Mesenteric fat pad (tissue), 1 donor: ENCODE measurements around the gene SERPINA6. TPM values are rescaled to one million over a fixed set of nuclear protein-coding genes. Genes with fewer than 3 reads are reported as not detected.
"Not testable (repeated sequence)": the region's sequence is repeated elsewhere in the genome, so short reads cannot be mapped to it uniquely, and the experiment has no call there.

ENCODE experiments used
- DNase-seq: peaks from one replicate; pipeline ENCODE4 v3.0.0-alpha.2; 2020; ENCODE audit warnings: low spot score
- total RNA-seq: library from RNA; stranded (reverse); fragmentation: NEBNext Ultra II Directional; extraction: Animal tissue kit (Norgen Biotek cat#: 25700); gene quantifications from one replicate; pipeline ENCODE4 v1.2.1, GENCODE V29; 2021
- donor health status: DM: yes; HTN: yes; CAD: no.

Gene SERPINA6
- total RNA-seq, 1 donor from 2014 or later: not detected

- DNase-seq: no peak
Observed at GRCh38 chr14:94330432-94330831, 7.3 kb upstream of the SERPINA6 start.

DNA sequence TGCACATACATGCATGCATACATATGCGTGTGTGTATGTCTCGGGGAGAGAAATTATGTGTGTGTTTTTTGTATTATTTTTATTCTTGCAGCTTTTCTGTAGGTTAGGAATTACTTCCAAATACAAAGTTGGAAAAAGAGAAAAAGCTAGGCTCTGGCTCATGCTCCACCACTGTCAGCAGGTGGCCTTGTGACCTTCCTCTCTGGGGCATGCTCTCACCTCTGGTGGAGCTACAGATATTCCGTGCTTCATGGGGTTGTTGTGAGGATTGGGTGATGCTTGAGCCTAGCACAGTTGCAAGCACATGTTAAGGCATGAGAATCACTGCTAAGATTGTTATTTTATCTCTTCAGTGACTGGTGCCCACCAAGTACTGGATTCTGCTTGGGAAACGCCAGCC lies 6.7 kb upstream of the SERPINA6 start:
- no peak for DNase-seq

- peak; percentile 37 for DNase-seq
Observed at GRCh38 chr14:94328196-94328595, 5.1 kb upstream of the SERPINA6 start.

GRCh38 chr14:94321421-94322271 lies 1.5 kb downstream of the SERPINA6 start:
- DNase-seq: no peak

DNA sequence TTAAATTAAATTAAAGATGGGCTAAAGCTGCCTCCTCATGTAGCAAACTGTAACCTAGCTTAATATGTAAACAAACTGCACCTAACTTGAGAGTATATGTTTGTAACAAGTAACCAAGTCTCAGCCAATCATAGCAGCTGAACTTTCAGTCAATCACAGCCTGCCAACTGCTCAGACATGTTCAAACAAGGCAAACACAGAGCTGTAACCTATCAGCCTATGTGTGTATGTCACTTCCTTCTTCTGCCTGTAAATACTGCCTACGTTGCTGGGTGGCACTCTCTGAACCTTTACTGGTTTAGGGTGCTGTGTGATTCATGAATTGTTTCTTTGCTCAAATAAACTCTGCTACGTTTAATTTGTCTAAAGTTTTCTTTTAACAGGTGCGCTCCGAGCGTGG lies 2.9 kb downstream of the SERPINA6 start:
- DNase-seq: no peak

DNA sequence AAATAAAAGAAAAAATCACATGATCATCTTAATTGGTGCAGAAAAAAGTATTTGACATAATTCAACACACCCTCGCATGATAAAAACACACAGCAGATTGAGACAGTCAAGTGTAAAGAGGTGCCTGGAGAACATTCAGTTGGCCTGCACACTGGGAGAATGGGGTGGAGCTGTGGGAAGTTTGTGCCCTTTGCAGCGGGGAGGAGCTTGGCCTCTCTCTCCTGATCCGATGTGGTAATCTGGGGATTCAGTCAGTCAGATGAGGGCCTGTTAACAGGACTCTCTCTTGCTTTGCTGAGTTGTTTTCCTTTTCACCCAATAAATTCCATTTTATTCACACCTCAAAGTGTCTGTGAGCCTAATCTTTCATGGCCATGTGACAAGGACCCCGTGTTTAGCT lies 5.9 kb downstream of the SERPINA6 start:
- DNase-seq: no peak

DNA sequence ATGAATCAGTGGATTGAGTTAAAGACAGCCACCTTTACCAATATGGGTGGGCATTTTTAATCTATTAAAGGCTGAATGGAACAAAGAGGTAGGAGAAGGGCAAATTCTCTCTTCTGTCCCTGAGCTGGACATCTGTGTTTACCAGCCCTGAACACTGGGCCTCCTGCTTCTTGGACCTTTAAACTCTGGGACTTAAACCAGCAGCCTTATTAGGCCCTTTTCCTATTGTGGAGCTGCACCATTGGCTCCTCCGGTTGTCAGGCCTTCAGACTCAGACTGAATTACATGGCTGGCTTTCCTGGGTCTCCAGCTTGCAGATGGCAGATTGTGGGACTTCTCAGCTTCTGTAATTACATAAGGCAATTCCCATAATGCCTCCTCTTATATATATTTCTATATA lies 6.4 kb downstream of the SERPINA6 start:
- DNase-seq: no peak

GRCh38 chr14:94314890-94315289 lies 8.2 kb downstream of the SERPINA6 start:
- no peak for DNase-seq

DNA sequence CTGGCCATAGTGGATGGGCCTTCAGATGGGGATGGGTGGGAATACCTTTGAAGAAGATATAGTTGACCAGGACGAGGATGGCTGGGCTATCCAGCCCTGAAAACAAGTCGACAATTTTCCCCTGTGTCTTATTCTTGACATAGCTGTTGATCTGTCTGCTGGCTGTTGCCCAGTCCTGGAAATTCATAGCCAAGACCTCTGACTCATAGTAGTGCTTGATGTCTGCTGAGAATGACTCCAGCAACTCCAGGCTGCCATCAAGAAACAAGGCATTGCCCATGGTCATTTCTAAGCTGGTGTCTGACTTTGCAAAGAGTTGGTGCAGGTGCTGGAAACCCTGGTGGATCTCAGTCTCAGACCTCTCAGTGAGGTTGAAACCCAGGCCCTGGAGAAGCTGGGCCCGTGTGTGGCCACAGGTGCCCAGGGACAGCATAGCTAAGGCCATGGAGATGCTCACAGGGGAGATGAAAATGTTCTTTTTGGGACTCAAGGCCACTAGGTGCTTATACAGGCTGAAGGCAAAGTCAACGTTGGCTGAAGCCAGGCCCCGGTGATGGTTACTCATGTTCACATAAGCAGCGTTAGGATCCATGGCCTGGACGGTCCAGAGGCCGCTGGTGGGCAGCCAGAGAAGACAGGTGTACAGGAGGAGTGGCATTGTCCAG lies 9.0 kb downstream of the SERPINA6 start:
- DNase-seq: no peak

DNA sequence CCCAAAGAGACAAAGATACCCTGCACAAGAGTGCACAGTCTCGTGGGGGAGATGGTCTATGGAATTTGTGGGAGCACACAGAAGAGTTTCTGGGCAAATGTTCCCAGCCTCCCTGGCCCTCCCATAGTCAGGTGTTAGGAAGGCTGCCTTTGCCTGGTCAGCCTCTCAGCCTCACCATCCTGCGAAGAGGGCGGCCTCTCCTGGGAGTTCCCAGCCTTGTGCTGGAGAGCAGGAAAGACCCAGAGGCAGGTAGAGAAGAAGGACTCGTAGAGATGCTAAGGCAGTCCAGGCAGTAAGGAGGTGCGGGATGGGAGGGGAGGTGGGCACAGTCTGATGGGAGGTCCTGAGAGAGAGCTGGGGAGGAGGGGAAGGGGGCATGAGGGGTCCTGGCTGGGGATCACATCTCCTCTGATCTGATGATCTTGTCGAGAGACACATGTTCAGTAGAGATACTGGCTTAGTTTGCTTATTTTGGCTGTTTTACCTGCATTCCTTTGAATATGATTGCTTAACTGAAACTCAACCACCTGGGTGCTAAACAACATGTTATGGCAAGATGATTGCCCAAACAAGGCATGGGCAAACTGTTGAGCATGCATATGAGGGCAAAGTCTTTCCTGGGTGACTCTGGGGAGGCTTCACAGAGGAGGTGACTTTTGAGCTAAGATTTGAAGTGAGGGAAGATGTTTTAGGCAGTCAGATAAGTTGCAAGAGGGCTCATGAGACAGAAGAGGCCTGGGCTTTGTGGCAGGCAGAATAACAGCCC lies 10.5 kb downstream of the SERPINA6 start:
- no peak for DNase-seq

DNA sequence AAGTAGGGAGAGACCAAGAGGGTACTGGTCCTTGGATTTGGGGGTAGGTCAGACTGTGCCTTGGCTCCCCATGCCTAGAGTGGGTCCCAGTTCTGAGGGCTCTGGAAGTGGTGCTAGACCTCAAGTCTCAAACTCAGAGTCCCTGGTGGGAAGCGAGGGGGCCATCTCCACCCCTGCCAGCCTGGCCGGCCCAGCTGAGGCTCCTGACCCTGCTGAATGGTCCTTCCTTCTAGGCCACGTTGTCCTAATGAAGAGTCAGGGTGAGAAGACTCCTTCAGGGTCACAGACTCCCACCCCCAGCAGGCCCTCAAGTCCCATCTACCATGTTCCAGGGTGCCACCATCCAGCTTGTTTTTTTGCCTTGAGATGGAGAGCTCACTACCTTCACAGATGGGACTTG lies 12.9 kb downstream of the SERPINA6 start:
- DNase-seq: no peak

GRCh38 chr14:94309721-94310120 lies 13.4 kb downstream of the SERPINA6 start:
- DNase-seq: no peak

DNA sequence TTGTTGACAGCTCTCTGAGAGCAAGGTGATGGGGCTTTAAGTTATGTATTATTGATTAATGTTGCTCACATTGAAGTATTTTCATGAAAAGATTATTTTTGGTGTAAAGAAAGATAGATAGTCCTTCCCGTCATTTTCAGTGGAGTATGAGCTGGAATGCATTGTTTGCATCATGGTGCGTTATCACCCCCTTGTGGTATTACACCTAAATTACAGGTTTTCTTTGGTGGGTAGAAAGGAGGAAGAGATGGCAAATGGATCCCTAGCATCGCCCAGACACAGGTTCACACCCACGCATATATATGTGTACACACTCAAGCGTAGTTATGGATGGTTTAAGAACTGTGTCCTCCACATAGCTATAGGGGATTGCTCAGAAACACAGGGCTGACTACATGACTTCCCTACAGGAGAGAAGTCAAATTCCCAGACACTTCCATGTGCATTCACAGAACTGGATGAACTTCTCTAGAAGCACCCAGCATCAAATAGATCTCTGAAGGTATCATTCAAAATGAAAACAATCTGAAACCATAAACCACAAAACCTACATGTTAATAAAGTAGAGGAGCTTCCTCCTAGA lies 15.6 kb downstream of the SERPINA6 start:
- DNase-seq: no peak

- DNase-seq: no peak
Observed at GRCh38 chr14:94306047-94306978, 16.8 kb downstream of the SERPINA6 start.

GRCh38 chr14:94305620-94306019 lies 17.5 kb downstream of the SERPINA6 start:
- no peak for DNase-seq

DNA sequence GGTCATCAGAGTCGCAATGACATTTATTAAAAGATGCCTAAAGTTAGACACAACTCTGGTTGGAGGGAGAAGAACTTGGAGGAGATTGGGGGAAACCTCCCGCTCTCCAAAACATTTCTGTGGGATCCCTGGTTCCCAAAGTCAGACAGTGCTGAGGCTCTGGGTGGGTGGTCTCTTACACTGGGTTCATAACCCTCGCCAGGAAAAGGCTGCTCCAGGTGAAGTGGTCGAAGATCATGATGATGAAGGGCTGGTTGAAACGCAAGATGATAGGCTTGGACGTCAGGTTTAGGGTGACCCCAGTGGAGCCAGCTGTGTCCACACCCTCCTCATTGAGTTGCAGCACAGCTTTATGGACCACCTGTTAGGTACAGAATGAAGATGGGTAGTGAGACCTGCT lies 18.9 kb downstream of the SERPINA6 start:
- no peak for DNase-seq

- no peak for DNase-seq
Observed at GRCh38 chr14:94303111-94303510, 20.0 kb downstream of the SERPINA6 start.

- no peak for DNase-seq
Observed at GRCh38 chr14:94298130-94298529, 25.0 kb downstream of the SERPINA6 start.

DNA sequence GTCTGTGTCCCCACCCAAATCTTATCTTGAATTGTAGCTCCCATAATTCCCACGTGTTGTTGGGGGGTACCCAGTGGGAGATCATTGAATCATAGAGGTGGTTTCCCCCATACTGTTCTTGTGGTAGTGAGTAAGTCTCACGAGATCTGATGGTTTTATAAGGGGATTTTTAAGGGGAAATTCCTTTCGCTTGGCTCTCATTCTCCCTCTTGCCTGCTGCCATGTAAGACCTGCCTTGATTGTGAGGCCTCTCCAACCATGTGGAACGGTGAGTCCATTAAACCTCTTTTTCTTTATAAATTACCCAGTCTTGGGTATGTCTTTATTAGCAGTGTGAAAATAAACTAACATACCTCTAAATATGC lies 27.0 kb downstream of the SERPINA6 start:
- not testable (repeated sequence) for DNase-seq

DNA sequence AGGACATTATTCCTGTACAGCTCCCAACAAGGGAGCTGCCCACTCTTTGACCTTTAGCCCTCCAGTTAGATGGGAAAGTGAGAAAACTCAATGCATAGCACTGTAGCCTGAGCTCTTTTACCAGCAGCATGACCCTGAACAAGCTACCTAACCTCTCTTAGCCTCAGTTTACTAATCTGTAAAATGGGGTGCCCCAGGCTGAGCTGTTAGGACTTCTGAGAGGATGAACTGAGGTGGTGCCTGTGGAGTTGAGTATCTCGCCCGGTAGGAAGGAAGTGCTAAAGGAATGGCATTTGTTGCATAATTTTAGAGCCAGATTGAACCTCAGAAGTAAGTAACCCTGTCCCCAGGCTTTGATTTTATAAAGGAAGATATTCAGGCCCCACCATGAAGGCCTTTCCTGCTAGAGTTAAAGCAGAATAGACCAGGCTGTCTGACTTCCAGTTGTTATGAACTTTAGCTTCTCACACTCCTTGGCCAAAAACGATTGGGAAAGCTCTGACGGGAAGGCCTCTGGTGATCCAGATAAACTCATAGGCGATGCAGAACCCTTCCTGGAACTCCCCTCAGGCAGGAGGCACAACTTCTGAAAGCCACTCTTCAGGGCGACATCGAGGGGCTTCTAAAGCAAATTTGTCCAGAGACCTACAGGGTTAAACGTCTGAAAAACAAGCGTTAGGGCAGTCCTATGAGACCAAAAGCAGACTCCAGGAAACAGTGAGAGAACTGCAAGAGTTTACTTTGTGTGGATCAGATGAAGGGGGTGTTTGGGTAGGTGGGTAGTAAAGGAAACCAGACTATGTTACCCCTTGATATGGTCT lies 27.6 kb downstream of the SERPINA6 start:
- no peak for DNase-seq
